Ectodermal cell (in vitro differentiated cells): Measurements from ENCODE around the gene FNIP1. TPM values are rescaled to one million over a fixed set of nuclear protein-coding genes. Genes with fewer than 3 reads are reported as not detected.
"Not testable (repeated sequence)": the region's sequence is repeated elsewhere in the genome, so short reads cannot be mapped to it uniquely, and the experiment has no call there.

Experiments
- H3K27ac ChIP-seq: 2 replicates; pipeline ENCODE4 v1.7.0; 2013; ENCODE audit warnings: mild to moderate bottlenecking, low read depth, low read length; ENCODE audit not compliant: insufficient read depth, poor library complexity, severe bottlenecking
- H3K27me3 ChIP-seq: 2 replicates; pipeline ENCODE4 v1.7.0; 2013; ENCODE audit warnings: mild to moderate bottlenecking, low read length; ENCODE audit not compliant: insufficient read depth, control insufficient read depth, poor library complexity, severe bottlenecking
- H3K36me3 ChIP-seq: one replicate; pipeline ENCODE4 v1.7.0; 2013; ENCODE audit warnings: low read length; ENCODE audit not compliant: control insufficient read depth, insufficient read depth
- H3K4me1 ChIP-seq: one replicate; pipeline ENCODE4 v1.7.0; 2013; ENCODE audit warnings: low read length; ENCODE audit not compliant: control insufficient read depth, insufficient read depth
- H3K4me3 ChIP-seq: 2 replicates; pipeline ENCODE4 v1.7.0; 2013; ENCODE audit warnings: low read depth, low read length, control low read depth; ENCODE audit not compliant: insufficient read depth
- H3K9me3 ChIP-seq: 2 replicates; pipeline ENCODE4 v1.7.0; 2013; ENCODE audit warnings: mild to moderate bottlenecking, low read length, moderate library complexity; ENCODE audit not compliant: control insufficient read depth
- WGBS, 2 experiments: methylation state at CpG; one replicate each; pipeline ENCODE4 v1.1.7; 2013; ENCODE audit warnings: missing lambda C conversion rate in 2 of 2; 5-methylcytosine and 5-hydroxymethylcytosine counted together
- polyA plus RNA-seq, 4 experiments: library from polyadenylated mRNA; stranded (reverse); fragments of 50-300 nt; gene quantifications; one replicate each; pipeline ENCODE4 v1.2.3, GENCODE V29; 2013

FNIP1 gene
- polyA plus RNA-seq (2013, experiment 1 of 4), result 12.3 TPM
- 12.9 TPM for polyA plus RNA-seq (2013, experiment 2 of 4)
- 11.5 TPM for polyA plus RNA-seq (2013, experiment 3 of 4)
- 10.5 TPM for polyA plus RNA-seq (2013, experiment 4 of 4)

GRCh38 chr5:131796793-131797693 is at the start of gene FNIP1:
FNIP1 (minus strand) TSS chr5:131797017; CDS start chr5:131796921, 96 bp downstream.
- Histone ChIP-seq H3K4me1 (no peaks in the 10 kb centered on the region), H3K9me3 (no peaks in the 10 kb centered on the region), H3K27ac (peak within 1 kb of the TSS; percentile 36), H3K36me3 (no peaks in the 10 kb centered on the region), H3K27me3 (peaks cover 16% of the 10 kb centered on the region), H3K4me3 (peak within 1 kb of the TSS; percentile 91)
- WGBS, 2 experiments, result 1% methylated on average over 79 of the region's 79 CpGs

- no peak overlapping the region for H3K4me3 ChIP-seq
- 68 to 69% methylated on average over 1 of the region's 1 CpG for WGBS, 2 experiments
- H3K27ac ChIP-seq, result no peak overlapping the region
- no peaks in the 10 kb centered on the region for H3K4me1 ChIP-seq
- H3K27me3 ChIP-seq, result no peaks in the 10 kb centered on the region
- no peaks in the 10 kb centered on the region for H3K9me3 ChIP-seq
- no peaks in the 10 kb centered on the region for H3K36me3 ChIP-seq
Measured at GRCh38 chr5:131846536-131846935, 49.7 kb upstream of the FNIP1 start.

GRCh38 chr5:131845828-131846227 is 49.0 kb upstream of the FNIP1 start:
- Histone ChIP-seq H3K27me3 (no peaks in the 10 kb centered on the region), H3K4me1 (no peaks in the 10 kb centered on the region), H3K36me3 (no peaks in the 10 kb centered on the region), H3K4me3 (no peak overlapping the region), H3K9me3 (no peaks in the 10 kb centered on the region), H3K27ac (no peak overlapping the region)

GRCh38 chr5:131842971-131843370 is 46.2 kb upstream of the FNIP1 start:
- not testable (repeated sequence) for H3K27me3 ChIP-seq, H3K36me3 ChIP-seq, H3K9me3 ChIP-seq, H3K4me1 ChIP-seq, H3K27ac ChIP-seq, H3K4me3 ChIP-seq
- WGBS, 2 experiments, result 91 to 97% methylated on average over 1 of the region's 1 CpG

GRCh38 chr5:131832702-131833101 is 35.9 kb upstream of the FNIP1 start:
- WGBS, 2 experiments, result 90 to 92% methylated on average over 2 of the region's 2 CpGs
- H3K36me3 ChIP-seq, H3K27me3 ChIP-seq, H3K9me3 ChIP-seq, H3K4me3 ChIP-seq, H3K4me1 ChIP-seq, H3K27ac ChIP-seq: not testable (repeated sequence)

GRCh38 chr5:131825404-131826013 is 28.7 kb upstream of the FNIP1 start:
- no peak overlapping the region for H3K4me3 ChIP-seq
- H3K4me1 ChIP-seq, result no peaks in the 10 kb centered on the region
- H3K36me3 ChIP-seq, result no peaks in the 10 kb centered on the region
- WGBS, 2 experiments, result 84 to 96% methylated on average over 2 of the region's 2 CpGs
- no peak overlapping the region for H3K27ac ChIP-seq
- H3K9me3 ChIP-seq, result no peaks in the 10 kb centered on the region
- H3K27me3 ChIP-seq, result no peaks in the 10 kb centered on the region

GRCh38 chr5:131824631-131825030 is 27.8 kb upstream of the FNIP1 start:
- no peaks in the 10 kb centered on the region for H3K27me3 ChIP-seq
- no peak overlapping the region for H3K4me3 ChIP-seq
- no peaks in the 10 kb centered on the region for H3K36me3 ChIP-seq
- H3K27ac ChIP-seq, result no peak overlapping the region
- no peaks in the 10 kb centered on the region for H3K9me3 ChIP-seq
- WGBS, 2 experiments, result 80% methylated on average over 1 of the region's 1 CpG; no CpG with 5 or more reads in 1 of the 2 experiments
- no peaks in the 10 kb centered on the region for H3K4me1 ChIP-seq

GRCh38 chr5:131821221-131821620 is 24.4 kb upstream of the FNIP1 start:
- Histone ChIP-seq H3K27ac (no peak overlapping the region), H3K36me3 (no peaks in the 10 kb centered on the region)
- WGBS, 2 experiments, result 93 to 100% methylated on average over 1 of the region's 1 CpG

GRCh38 chr5:131818001-131818724 is 21.3 kb upstream of the FNIP1 start:
- whole genome bisulfite sequencing, 2 experiments, result 100% methylated on average over 1 to 2 of the region's 2 CpGs
- Histone ChIP-seq H3K9me3 (no peaks in the 10 kb centered on the region), H3K36me3 (no peaks in the 10 kb centered on the region), H3K4me3 (no peak overlapping the region), H3K27ac (no peak overlapping the region), H3K4me1 (no peaks in the 10 kb centered on the region), H3K27me3 (no peaks in the 10 kb centered on the region)

More at GRCh38 chr5:131821221-131821620, 24.4 kb upstream of the FNIP1 start:
- H3K4me1 ChIP-seq, result no peaks in the 10 kb centered on the region
- H3K27me3 ChIP-seq, result no peaks in the 10 kb centered on the region
- H3K9me3 ChIP-seq, result no peaks in the 10 kb centered on the region
- H3K4me3 ChIP-seq, result no peak overlapping the region

- Histone ChIP-seq H3K27me3 (no peaks in the 10 kb centered on the region), H3K27ac (no peak overlapping the region), H3K9me3 (no peaks in the 10 kb centered on the region), H3K4me3 (no peak overlapping the region), H3K4me1 (no peaks in the 10 kb centered on the region), H3K36me3 (no peaks in the 10 kb centered on the region)
- 78 to 83% methylated on average over 2 of the region's 2 CpGs for WGBS, 2 experiments
Measured at GRCh38 chr5:131814990-131815389, 18.2 kb upstream of the FNIP1 start.
